ENCODE results near the gene MAD1L1.

Gene MAD1L1

GRCh38 chr7:2093843-2094220 is 138.9 kb downstream of the MAD1L1 start:
- peaks cover 12% of the 10 kb centered on the region for H3K36me3 ChIP-seq (ENCODE audit: insufficient read depth, low read length)
- no peak overlapping the region for H3K4me2 ChIP-seq (ENCODE audit: insufficient read depth, low read length)
- H3K27me3 ChIP-seq (ENCODE audit: insufficient read depth, low read length, poor library complexity) = no peaks in the 10 kb centered on the region
- peaks cover 2% of the 10 kb centered on the region; the same call in 1 of the 2 replicates for H3K79me2 ChIP-seq (ENCODE audit: insufficient read depth, low read length)
- no peaks in the 10 kb centered on the region for H3K9me3 ChIP-seq (ENCODE audit: insufficient read depth, low read length, severe bottlenecking)
- no peak overlapping the region for H3K9ac ChIP-seq (ENCODE audit: low read depth, low read length)
- no peak overlapping the region for H2AFZ ChIP-seq (ENCODE audit: low read depth, low read length)
- no peaks in the 10 kb centered on the region; the same call in 1 of the 2 replicates for H3K4me1 ChIP-seq (ENCODE audit: insufficient read depth, low read length)
- peaks cover 33% of the 10 kb centered on the region for H4K20me1 ChIP-seq (ENCODE audit: insufficient read depth, low read length)
- DNase-seq (no peak), ATAC-seq (ENCODE audit: insufficient read depth, low read depth) (no peak)
- H3K4me3 ChIP-seq (ENCODE audit: low read depth in 1 of 2, low read length in 2 of 2) = no peak overlapping the region
- no peak overlapping the region for H3K27ac ChIP-seq (ENCODE audit: low read length)
- TF ChIP-seq, protein P1, sequence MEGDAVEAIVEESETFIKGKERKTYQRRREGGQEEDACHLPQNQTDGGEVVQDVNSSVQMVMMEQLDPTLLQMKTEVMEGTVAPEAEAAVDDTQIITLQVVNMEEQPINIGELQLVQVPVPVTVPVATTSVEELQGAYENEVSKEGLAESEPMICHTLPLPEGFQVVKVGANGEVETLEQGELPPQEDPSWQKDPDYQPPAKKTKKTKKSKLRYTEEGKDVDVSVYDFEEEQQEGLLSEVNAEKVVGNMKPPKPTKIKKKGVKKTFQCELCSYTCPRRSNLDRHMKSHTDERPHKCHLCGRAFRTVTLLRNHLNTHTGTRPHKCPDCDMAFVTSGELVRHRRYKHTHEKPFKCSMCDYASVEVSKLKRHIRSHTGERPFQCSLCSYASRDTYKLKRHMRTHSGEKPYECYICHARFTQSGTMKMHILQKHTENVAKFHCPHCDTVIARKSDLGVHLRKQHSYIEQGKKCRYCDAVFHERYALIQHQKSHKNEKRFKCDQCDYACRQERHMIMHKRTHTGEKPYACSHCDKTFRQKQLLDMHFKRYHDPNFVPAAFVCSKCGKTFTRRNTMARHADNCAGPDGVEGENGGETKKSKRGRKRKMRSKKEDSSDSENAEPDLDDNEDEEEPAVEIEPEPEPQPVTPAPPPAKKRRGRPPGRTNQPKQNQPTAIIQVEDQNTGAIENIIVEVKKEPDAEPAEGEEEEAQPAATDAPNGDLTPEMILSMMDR (IDR thresholded peaks at IDR 0.05; ENCODE audit: borderline replicate concordance, extremely low read depth, low read length, poor library complexity, severe bottlenecking) = no peak
- TF ChIP-seq EZH2 (IDR thresholded peaks at IDR 0.05; ENCODE audit: borderline replicate concordance, low read depth, low read length, severe bottlenecking) = no peak

DNA sequence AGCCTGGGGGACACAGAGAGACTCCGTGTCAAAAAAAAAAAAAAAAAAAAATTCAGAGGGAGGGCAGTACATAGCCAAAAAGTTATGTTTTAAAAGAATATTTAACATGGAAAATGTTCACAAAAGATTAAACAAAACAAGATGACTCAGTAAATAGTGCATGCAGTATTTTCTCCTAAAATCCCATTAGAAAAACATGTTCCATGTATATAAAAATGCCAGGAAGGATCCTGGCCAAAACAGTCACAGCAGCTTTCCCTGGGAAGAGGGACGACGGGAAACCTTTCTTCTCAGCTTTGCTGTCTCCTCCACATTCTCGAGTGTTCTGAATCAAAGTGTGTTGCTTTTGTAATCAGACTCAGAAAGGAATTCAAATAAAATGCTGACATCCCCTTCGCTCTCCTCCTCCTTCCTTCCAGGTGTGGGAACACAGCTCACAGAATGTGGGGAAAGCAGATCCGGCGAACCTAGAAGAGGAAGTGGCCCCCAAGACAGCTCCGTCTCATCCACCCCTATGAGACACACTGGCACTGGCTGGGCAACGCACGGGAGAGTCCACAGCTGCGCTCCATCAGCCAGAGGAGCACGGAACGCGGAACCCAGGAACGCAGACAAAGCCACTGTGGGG is 139.4 kb downstream of the MAD1L1 start:
- ATAC-seq (ENCODE audit: insufficient read depth, low read depth) (no peak), DNase-seq (no peak)
- no peak overlapping the region for H3K4me3 ChIP-seq (ENCODE audit: low read depth in 1 of 2, low read length in 2 of 2)
- no peak overlapping the region for H3K27ac ChIP-seq (ENCODE audit: low read length)
- H3K36me3 ChIP-seq (ENCODE audit: insufficient read depth, low read length) = peaks cover 12% of the 10 kb centered on the region
- H3K9ac ChIP-seq (ENCODE audit: low read depth, low read length) = no peak overlapping the region
- H3K79me2 ChIP-seq (ENCODE audit: insufficient read depth, low read length) = peaks cover 2% of the 10 kb centered on the region; the same call in 1 of the 2 replicates
- H3K27me3 ChIP-seq (ENCODE audit: insufficient read depth, low read length, poor library complexity) = no peaks in the 10 kb centered on the region
- no peak overlapping the region for H2AFZ ChIP-seq (ENCODE audit: low read depth, low read length)
- TF ChIP-seq, protein P1 (IDR thresholded peaks at IDR 0.05; ENCODE audit: borderline replicate concordance, extremely low read depth, low read length, poor library complexity, severe bottlenecking) = no peak
- no peak for TF ChIP-seq EZH2 (IDR thresholded peaks at IDR 0.05; ENCODE audit: borderline replicate concordance, low read depth, low read length, severe bottlenecking)
- H3K4me2 ChIP-seq (ENCODE audit: insufficient read depth, low read length) = no peak overlapping the region
- H4K20me1 ChIP-seq (ENCODE audit: insufficient read depth, low read length) = peaks cover 30% of the 10 kb centered on the region
- H3K4me1 ChIP-seq (ENCODE audit: insufficient read depth, low read length) = no peaks in the 10 kb centered on the region
- H3K9me3 ChIP-seq (ENCODE audit: insufficient read depth, low read length, severe bottlenecking) = no peaks in the 10 kb centered on the region

DNA sequence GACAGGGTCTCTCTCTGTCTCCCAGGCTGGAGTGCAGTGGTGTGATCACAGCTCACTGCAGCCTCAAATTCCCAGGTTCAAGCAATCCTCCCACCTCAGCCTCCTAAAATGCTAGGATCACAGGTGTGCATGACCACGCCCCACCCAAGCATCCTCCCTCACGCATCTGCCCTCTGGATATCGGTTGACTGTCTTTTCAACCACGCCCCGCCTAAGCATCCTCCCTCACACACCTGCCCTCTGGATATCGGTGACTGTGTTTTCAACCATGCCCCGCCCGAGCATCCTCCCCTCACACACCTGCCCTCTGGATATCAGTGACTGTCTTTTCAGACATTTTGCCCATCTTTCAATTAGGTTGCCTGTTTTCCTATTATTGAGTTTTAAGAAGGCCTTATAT is 140.5 kb downstream of the MAD1L1 start:
- Histone ChIP-seq H3K4me2 (ENCODE audit: insufficient read depth, low read length) (no peak overlapping the region), H3K27ac (ENCODE audit: low read length) (no peak overlapping the region), H3K4me1 (ENCODE audit: insufficient read depth, low read length) (no peaks in the 10 kb centered on the region), H2AFZ (ENCODE audit: low read depth, low read length) (no peak overlapping the region), H4K20me1 (ENCODE audit: insufficient read depth, low read length) (peaks cover 25% of the 10 kb centered on the region), H3K36me3 (ENCODE audit: insufficient read depth, low read length) (peaks cover 12% of the 10 kb centered on the region), H3K4me3 (ENCODE audit: low read depth in 1 of 2, low read length in 2 of 2) (no peak overlapping the region), H3K9ac (ENCODE audit: low read depth, low read length) (no peak overlapping the region), H3K9me3 (ENCODE audit: insufficient read depth, low read length, severe bottlenecking) (no peaks in the 10 kb centered on the region), H3K27me3 (ENCODE audit: insufficient read depth, low read length, poor library complexity) (no peaks in the 10 kb centered on the region), H3K79me2 (ENCODE audit: insufficient read depth, low read length) (peaks cover 2% of the 10 kb centered on the region; the same call in 1 of the 2 replicates)
- no peak for TF ChIP-seq EZH2 (IDR thresholded peaks at IDR 0.05; ENCODE audit: borderline replicate concordance, low read depth, low read length, severe bottlenecking)
- TF ChIP-seq, protein P1 (IDR thresholded peaks at IDR 0.05; ENCODE audit: borderline replicate concordance, extremely low read depth, low read length, poor library complexity, severe bottlenecking) = no peak
- no peak for ATAC-seq (ENCODE audit: insufficient read depth, low read depth)
- DNase-seq = no peak

Measured in DND-41 (cell line).